ENCODE results near the gene NRL.

DNA sequence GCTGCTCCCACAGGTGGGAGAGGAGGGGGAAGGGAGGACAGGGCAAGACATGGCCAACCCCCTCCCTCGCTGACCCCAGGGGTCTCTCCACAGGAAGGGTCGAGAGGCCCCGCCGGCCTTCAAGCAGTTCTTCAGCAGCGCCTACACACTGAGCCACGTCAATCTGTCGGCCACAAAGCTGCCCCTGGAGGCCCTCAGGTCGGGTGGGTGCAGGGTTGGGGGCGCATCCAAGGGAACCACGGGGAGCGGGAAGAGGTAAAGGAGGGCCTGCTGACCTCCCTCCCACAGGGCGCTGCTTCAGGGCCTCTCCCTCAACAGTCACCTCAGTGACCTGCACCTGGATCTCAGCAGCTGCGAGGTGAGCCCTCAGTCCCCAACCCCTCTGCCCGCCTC is 56.9 kb downstream of the NRL start:
- TF ChIP-seq CTCF (IDR thresholded peaks at IDR 0.05; ENCODE audit: insufficient read depth, low read depth, low read length) (no peak), EZH2 (IDR thresholded peaks at IDR 0.05; ENCODE audit: insufficient read depth, low read length) (no peak)
